Measurements from ENCODE around the gene FAM13A.

- TF ChIP-seq, protein P1, sequence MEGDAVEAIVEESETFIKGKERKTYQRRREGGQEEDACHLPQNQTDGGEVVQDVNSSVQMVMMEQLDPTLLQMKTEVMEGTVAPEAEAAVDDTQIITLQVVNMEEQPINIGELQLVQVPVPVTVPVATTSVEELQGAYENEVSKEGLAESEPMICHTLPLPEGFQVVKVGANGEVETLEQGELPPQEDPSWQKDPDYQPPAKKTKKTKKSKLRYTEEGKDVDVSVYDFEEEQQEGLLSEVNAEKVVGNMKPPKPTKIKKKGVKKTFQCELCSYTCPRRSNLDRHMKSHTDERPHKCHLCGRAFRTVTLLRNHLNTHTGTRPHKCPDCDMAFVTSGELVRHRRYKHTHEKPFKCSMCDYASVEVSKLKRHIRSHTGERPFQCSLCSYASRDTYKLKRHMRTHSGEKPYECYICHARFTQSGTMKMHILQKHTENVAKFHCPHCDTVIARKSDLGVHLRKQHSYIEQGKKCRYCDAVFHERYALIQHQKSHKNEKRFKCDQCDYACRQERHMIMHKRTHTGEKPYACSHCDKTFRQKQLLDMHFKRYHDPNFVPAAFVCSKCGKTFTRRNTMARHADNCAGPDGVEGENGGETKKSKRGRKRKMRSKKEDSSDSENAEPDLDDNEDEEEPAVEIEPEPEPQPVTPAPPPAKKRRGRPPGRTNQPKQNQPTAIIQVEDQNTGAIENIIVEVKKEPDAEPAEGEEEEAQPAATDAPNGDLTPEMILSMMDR (IDR thresholded peaks at IDR 0.05): no peak
- no peak for TF ChIP-seq EP300 (IDR thresholded peaks at IDR 0.05)
- TF ChIP-seq POLR2AphosphoS5 (IDR thresholded peaks at IDR 0.05): no peak
- no peak for TF ChIP-seq POLR2A (IDR thresholded peaks at IDR 0.05)
These were observed 298.7 kb downstream of the FAM13A start for GRCh38 chr4:88758264-88758663.
